ENCODE data around the gene RHOB.
A peak's percentile ranks its signal among the peaks of the same experiment; 100 is the strongest.

RHOB gene

DNA sequence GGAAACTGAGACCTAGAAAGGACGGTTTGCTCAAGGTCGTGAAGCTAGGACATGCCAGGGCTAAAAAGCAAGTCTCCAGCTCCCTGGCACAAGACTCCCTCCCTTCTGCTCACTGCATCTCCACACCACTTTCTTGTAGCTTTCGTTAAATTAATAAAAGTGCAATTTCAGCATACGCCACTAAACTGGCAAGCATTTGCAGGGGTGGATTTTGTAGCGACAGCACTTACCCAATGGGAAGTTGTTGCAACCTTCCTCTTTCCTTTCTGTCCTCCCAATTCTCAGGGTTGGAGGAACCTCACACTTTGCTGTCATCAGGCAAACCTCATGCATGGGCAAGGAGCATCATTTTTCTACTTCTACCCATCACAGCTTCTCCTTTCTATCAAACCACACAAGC is 7.4 kb upstream of the RHOB start:
- DNase-seq, result no peak

DNA sequence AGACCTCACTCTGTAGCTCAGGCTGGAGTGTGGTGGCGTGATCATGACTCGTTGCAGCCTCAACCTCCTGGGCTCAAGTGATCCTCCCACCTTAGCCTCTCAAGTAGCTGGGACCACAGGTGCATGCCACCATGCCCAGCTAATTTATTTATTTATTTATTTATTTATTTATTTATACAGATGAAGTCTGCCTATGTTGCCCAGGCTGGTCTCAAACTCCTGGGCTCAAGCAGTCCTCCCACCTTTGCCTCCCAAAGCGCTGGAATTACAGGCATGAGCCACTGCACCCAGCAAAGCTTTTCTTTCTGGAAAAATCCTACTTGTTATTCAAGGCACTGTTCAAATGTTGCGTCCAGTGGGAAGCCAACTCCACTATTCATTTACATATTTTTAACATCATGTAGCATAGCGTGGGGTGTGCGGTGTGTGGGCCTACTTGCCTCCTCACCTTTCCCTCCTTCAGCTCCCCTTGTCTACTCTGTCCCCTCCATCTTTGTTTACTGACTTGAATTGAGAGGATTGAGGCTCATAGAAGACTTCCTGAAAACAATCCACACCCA is 6.8 kb upstream of the RHOB start:
- DNase-seq, result no peak

DNA sequence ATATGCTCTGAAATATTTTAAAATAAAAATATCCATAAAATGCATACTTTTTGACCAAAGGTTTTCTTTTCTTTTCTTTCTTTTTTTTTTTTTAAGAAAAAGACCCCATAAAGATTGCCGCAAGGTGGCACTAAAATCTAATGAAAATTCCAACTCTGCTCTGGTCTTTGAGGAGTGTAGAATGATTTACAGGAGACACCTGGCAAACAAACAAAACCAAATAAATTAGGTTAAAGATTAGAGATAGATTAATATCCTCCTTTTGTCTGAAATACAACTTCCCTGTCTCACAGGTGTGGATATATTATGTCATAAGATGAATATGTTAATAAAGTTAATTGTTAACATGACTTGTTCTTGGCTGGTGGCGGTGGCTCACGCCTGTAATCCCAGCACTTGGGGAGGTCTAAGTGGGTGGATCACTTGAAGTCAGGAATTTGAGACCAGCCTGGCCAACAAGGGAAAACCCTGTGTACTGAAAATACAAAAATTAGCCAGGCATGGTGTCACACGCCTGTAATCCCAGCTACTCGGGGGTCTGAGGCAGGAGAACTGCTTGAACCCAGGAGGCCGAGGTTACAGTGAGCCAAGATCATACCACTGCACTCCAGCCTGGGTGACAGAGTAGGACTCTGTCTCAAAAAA is 3.5 kb upstream of the RHOB start:
- peak; percentile 51 for DNase-seq

DNA sequence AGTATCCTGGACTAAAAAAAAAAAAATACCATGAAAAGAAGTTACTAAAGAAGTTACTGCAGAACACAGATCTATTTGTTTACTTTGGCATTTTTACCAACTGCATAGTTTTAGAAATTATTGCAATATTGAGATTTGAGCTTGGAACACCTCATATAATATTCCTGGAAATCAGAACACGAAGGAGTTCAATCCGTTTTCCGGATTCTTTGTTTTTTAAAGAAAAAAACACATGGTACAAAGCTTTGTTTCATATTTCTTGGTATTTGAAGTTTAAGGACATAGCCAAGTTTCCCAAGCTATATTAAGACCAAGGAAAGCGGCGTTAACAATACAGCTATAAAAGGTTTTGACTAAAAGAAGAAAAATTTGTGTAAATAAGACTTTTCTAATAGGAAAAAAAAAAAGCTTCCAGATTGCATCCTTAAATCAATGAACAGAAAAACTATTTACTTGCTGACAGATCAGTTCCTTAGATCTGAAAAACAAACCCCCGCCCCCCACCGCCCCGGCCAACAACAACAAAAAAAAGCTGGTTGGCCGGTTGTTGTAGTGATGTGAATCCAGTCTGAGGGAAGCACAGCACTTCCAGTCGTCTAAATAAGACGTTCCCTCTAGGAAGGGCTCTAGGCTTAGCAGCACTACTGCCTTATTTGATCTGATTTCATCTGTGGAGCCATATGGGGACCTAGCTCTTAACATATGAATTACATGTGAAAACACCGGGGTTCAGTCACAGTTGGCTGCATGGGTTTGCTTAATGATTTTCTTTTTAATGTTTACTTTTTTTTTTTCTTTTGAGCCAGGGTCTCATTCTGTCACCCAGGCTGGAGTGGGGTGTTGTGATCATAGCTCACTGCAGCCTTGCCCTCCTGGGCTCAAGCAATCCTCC is 2.5 kb upstream of the RHOB start:
- DNase-seq, result no peak

DNA sequence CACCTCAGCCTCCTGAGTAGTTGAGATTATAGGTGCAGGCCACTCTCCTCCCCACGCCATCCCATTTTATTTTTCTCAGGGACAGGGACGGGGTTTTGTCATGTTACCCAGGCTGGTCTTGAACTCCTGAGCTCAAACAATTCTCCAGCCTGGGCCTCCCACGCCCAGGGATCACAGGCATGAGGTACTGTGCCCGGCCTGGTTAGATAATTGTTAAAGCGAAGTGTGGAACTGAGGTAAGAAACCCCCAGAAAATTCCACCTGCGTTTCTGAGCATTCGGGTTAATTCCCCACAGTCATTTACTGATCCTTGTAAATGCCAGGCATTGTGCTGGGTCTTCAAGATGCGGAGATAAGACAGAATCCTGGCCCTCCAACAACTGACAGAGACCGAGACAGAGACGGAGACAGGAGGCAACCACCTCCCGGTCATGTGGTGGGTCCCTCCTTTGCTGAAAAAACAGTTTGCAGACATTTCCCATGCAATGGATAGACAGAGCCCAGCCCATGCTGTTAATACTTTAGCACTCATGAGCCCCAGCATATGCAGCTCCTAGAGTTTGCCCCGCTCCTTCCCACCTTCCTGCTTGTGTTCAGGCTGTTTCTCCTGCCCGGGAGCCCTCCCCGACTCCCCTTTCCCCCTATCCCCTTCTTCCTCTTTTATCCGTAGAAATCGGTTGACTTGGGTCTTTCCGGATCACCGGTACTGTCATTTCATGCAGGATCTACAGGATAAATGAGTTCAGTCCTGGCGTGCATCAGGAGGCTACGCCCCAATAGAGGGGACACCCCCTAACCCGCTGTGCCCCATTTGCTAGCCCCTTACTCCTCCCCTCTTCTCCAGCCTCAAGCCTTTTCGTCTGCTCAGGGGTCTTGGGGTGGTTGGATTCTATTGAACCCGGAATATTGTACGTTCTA is 1.6 kb upstream of the RHOB start:
- DNase-seq, result no peak

DNA sequence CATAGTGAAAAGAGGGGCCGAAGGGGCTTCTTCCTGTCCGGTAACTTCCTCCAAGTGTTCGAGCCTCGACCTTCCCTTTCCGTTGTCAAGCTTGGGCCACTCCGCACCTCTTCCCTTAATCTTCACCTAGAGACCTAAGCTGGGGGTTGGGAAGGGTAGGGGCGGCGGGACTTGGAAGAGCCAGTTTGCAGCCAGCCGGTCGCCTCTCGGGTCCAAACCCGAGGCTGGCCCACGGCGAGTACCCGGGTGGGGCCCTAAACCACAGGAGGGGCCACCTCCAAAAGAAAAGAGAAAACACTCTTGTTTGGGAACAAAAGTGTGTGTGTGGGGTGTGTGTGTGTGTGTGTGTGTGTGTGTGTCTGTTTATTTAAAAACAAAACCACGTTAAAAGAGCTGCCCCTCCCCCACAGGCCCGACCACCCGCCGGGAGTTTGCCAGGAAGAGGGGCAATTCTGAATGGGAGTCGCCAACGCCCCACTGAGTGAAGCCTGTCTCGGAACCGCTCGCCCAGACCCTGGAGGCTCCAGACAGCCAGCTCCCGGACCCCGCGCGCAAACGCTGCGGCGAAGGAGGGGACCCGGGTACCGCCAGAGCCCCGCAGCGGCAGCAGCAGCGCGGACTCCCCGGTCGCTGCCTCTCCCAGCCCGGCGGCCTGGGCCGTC is 488 bp upstream of the RHOB start:
- DNase-seq, result no peak

DNA sequence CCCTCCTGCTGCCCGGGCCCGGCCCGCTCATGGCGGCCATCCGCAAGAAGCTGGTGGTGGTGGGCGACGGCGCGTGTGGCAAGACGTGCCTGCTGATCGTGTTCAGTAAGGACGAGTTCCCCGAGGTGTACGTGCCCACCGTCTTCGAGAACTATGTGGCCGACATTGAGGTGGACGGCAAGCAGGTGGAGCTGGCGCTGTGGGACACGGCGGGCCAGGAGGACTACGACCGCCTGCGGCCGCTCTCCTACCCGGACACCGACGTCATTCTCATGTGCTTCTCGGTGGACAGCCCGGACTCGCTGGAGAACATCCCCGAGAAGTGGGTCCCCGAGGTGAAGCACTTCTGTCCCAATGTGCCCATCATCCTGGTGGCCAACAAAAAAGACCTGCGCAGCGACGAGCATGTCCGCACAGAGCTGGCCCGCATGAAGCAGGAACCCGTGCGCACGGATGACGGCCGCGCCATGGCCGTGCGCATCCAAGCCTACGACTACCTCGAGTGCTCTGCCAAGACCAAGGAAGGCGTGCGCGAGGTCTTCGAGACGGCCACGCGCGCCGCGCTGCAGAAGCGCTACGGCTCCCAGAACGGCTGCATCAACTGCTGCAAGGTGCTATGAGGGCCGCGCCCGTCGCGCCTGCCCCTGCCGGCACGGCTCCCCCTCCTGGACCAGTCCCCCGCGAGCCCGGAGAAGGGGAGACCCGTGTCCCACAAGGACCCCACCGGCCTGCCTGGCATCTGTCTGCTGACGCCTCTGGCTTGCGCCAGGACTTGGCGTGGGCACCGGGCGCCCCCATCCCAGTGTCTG is 767 bp downstream of the RHOB start:
- no peak for DNase-seq

DNA sequence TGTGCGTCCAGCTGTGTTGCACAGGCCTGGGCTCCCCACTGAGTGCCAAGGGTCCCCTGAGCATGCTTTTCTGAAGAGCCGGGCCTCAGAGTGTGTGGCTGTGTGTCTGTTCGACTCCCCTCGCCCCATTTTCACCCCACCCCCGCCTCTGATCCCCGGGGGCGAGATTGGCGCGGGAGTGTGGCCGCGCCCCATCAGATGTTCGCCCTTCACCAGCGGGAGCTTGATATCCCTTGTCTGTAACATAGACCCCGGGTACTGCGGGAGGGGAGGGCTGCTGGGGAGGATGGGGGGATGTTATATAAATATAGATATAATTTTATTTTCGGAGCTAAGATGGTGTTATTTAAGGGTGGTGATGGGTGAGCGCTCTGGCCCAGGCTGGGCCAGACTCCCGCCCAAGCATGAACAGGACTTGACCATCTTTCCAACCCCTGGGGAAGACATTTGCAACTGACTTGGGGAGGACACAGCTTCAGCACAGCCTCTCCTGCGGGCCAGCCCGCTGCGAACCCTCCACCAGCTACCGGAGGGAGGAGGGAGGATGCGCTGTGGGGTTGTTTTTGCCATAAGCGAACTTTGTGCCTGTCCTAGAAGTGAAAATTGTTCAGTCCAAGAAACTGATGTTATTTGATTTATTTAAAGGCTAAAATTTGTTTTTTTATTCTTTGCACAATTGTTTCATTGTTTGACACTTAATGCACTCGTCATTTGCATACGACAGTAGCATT is 1.5 kb downstream of the RHOB start:
- no peak for DNase-seq

DNA sequence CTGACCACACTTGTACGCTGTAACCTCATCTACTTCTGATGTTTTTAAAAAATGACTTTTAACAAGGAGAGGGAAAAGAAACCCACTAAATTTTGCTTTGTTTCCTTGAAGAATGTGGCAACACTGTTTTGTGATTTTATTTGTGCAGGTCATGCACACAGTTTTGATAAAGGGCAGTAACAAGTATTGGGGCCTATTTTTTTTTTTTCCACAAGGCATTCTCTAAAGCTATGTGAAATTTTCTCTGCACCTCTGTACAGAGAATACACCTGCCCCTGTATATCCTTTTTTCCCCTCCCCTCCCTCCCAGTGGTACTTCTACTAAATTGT is 2.1 kb downstream of the RHOB start:
- no peak for DNase-seq

DNA sequence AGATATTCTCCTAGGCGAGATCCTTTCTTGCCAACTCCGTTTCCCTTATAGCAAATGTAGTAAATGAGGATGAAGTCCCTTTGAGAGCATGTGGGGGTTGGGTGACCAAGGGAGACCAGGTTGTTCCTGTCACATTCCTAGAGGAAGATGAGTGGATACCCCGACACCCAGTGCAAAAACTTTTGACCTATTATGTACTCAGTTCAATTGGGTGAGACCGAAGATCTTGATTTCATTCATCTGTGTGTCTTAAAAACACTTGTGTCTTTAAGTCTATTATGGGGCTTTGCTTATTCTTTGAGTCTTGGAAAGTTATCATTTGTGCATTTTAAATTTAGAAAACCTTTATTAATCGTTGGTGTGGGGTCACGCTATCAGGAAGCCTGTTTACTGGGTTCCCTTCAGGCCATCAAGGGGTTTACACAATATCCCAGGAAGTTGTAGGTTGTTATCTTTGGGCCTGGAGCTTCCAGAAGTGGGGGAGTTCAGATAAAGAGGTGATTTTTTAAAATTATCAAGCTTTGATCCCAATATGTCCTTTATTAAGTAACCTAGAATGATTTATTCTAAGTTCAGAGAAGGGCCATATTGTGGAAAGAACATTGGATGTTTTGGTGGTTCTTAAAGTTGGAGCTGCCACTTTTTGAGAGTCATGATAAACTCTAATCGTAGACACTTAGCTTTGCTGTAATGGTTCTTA is 2.8 kb downstream of the RHOB start:
- DNase-seq, result no peak

DNA sequence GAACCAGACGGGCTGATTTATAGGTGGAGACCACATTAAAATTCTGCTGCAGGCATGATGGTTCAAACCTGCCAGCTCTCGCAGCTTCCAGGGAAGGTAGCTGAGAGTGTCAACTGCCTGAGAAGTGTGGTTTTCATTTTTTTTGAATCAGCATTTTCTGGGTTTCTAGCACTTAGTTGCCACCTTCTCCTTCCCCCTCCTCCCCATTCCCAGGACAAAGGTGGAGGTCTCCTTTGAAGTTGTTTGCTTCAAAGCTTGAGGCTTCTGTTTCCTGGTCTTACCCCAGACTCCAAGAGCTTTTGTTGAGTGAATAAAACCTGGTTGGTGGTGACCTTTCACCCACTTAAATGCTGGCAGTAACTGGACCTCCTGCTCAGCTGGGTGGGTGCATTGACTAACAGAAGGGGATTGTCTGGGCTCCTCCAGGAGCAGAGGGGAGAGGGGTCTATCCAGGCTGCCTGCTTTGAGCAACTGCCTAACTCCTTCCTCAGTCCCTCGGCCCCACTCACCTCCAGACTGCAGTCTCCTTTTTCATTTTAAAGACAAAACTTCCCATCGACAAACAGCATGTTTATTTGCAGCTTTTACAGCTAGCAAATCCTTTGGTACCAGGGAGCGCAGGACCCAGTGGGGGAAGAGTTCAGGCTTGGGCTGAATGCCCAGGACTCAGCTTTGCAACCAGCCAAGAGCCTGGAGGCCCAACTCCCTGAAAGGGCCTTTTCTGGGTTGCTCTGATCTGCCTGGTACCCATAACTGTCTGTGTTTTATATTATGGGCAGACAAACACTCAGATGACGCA is 3.5 kb downstream of the RHOB start:
- DNase-seq, result no peak

DNA sequence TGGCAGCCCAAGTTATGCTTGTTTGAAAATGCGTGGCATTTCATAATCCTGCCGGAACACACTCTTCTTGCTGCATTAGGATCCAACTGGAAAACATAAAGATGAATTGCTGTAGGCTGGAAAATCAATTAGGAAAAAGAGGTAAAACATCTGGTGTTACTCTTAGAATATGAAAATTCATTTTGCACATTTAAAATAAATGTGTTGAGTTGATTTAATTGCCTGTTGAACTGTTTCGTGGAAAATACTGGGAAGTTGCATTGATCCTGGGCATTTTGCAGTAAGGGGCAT is 4.1 kb downstream of the RHOB start:
- no peak for DNase-seq

DNA sequence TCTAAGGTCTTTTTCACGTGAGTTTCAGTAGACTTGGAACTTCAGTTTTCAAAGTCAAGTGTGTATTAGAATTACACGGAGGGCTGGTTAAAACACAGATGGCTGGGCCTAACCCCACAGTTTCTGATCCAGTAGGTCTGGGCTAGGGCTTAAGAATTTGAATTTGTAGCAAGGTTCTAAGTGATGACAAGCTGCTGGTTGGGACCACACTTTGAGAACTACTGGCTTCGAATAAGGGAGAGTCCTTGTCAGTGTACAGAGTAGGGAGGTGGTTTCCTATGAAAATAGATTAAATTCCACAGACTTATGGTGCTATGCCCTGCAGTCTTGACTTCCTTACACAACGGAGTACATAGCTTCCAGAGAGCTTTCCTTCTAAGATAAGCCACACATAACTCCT is 4.5 kb downstream of the RHOB start:
- no peak for DNase-seq

DNA sequence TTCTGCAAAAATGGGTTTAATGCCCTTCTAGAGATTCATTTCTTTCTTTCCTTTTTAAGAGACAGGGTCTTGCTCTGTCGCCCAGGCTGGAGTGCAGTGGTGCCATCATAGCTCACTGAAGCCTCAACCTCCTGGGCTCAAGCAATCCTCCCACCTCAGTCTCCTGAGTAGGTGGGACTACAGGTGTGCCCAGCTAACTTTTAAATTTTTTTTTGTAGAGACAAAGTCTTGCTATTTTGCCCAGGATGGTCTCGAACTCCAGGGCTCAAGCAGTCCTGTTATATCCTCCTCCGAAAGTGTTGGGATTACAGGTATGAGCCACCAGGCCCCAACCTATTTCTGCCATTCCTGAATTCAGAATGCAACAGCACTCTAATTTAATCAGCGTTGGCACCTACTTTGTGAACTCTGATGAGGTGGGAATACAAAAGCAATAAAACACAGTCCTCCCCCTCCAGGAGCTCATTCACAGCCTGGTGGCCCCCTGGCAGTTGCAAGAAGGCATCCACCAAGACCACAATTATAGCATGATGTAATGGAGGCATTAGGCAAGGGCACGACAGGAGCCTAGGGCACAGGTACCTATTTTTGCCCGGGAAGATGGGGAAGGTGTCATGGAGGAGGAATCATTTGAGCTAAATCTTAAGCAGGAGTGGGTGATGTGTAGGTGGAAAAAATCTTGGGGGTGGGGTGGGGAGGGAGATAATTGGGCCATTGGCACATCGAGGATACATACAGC is 5.1 kb downstream of the RHOB start:
- no peak for DNase-seq

DNA sequence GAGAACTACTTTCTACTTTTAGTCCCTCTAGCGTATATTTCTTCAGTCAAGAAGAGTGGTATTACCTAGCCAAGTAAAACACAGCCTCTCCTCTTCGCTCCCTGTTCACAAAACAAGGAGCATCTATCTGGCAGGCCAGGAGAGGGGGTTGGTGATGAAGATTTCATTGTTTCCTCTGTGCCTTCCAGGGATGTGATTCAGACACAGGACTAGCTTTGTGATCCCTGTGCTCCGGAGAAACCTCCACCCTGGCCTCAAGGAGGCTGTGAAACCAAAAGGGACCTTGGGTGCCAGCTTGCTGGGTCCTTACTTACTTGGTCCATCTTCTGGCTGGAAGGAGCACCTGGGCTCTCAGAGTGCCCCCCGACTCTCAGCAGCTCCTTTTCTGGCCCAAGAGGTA is 5.7 kb downstream of the RHOB start:
- DNase-seq, result no peak

DNA sequence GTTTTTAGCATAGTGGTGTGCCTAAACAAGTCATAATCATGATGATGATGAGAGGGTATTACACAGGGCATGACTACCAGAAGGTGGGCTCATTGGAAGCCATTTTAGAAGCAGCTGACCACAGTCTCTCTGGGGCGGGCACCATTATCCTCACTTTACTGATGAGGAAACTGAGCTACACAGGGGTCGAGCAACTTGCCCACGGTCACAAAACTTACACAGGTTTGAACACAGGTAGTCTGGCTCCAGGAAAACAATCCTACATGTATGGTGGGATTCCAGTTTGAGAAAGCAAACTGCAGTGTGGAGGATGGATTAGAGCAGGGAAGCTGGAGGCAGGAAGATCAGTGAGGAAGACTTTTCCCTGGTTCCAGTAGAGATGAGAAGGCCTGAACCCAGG is 6.2 kb downstream of the RHOB start:
- DNase-seq, result no peak

DNA sequence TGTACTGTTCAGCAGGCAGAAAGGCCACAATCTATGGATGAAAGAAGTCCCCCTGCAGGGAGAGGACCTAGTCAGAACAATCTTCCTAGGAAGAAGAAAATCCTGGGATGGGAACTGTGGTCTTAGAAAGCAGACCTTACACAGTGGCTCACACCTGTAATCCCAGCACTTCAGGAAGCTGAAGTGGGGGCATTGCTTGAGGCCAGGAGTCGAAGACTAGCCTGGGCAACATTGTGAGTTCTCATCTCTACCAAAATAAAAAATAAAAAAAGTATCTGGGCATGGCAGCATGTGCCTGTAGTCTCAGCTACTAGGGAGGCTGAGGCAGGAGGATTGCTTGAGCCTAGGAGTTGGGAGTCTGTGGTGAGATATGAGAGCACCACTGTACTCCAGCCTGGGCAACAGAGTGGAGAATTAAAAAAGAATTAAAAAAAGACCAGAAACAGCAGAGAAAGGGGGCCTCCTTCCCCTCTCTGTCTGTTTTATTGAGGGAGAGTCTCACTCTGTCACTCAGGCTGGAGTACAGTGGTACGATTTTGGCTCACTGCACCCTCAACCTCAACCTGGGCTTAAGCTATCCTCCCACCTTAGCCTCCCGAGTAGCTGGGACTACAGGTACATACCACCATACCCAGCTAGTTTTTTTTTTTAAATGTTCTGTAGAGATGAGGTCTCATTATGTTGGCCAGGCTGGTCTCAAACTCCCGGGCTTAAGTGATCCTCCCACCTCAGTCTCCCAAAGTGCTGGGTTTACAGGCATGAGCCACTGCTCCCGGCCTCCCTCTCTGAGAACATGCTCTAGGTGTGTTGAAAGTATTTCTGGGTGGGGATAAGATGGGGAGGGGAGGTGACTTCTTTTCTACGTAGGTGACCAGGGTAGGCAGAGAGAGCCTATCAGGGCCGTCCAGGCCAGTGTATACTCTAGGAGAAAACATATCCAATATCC is 7.4 kb downstream of the RHOB start:
- no peak for DNase-seq

DNA sequence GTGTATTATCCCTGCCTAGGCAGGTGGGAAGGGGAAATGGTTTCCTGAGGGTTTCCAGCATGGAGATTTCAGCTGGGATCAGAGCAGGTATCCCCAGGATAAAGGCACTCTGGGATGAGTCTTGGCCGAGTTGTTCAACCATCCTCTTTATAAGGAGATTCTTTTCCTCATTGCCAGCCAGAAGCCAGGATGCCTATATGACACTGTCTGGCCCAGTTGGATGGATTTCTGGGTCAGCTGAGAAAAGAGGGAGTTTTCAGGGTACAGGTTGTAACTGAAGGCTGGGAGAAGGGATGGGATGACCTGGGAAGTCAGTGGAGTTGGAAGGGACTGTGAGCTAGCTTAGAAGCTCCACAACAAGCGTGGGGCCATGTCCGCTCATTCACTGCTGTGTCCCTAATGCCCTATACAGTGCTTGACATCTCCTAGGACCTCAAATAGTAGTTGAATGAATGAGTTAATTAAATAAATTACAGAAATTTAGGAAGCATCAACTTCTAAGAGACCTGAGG is 8.3 kb downstream of the RHOB start:
- no peak for DNase-seq
